ENCODE data around the gene CDC42BPA.
"Not testable (repeated sequence)": the region's sequence is repeated elsewhere in the genome, so short reads cannot be mapped to it uniquely, and the experiment has no call there.

The CDC42BPA gene

GRCh38 chr1:227260433-227260832 is 57.9 kb downstream of the CDC42BPA start:
- DNase-seq, result no peak

GRCh38 chr1:227257964-227258363 is 60.3 kb downstream of the CDC42BPA start:
- DNase-seq, result no peak

GRCh38 chr1:227255086-227255732 is 63.1 kb downstream of the CDC42BPA start:
- no peak for DNase-seq

DNA sequence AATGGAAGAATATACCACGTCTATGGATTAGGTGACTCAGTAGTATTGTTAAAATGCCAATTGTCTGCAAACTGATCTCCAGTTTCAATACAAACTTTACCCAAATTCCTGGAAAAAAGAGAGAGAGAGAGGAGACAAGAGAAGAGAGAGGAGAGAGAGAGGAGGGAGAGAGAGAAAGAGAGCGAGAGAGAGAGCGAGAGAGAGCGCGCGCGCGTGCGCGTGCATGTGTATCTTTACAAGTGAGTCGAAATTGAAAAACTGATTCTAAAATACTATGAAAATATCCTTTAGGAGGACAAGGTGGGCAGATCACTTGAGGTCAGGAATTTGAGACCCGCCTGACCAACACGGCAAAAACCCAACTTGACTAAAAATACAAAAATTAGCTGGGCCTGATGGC is 65.2 kb downstream of the CDC42BPA start:
- no peak for DNase-seq

DNA sequence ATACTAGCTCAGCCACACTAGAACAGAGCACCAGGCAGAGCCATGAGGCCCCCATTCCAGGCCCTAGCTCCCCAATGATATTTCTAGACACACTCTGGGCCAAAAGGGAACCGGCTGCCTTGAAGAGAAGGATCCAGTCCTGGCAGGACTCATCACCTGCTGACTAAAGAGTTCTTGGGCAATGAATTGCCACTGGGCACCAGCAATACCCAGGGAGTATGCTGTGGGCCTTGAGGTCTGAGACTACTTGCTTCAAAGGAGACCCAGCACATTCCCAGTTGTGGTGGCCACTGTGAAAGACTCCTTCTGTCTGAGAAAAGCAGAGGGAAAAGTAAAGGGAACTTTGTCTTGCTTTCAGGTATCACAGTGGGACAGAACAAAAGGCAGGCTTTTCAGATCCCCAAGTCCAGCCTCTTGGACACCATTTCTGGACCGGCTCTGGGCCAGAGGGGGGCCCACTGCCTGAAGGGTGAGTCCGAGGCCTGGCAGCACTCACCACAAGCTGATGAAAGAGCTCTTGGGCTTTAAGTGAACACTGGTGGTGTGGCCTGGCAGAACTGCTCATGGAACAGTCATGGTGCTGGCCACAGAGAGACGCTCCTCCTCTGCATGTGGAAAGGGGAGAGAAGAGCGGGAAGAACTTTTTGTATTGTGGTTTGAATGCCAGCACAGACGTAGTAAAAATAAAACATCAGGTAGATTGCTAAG is 72.5 kb downstream of the CDC42BPA start:
- no peak for DNase-seq

DNA sequence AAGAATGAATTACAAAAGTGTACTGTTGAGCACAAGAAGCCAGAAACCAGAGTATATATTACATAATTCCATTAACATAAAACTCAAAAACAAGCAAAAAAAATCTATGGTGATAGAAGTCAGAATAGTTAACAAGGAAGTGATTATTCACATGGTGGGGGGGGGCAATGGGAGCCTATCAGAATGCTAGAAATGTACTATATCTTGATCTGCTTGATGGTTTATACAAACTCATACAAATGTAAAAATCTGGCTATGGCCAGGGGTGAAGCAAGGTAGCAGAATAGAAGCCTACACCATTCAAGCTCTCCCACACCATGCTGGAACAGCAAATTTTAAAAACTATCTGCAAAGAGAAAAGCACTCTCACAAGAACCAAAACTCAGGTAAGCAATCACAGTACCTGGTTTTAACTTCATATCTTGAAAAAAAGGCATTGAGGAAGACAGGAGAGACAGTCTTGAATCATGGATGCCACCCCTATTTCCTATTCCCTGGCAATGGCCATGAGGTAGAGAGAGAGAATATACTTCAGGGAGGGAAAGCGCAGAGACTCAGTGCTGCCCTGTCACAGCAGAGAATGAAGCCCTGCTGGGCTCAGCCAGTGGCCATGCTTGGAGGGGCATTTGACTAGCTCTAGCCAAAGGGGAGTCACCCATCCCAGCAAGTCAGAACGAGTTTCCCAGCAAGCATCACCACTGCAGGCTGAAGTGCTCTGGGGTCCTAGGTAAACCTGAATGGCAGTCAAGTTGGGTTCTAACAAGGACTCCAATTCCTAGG is 73.8 kb downstream of the CDC42BPA start:
- no peak for DNase-seq

DNA sequence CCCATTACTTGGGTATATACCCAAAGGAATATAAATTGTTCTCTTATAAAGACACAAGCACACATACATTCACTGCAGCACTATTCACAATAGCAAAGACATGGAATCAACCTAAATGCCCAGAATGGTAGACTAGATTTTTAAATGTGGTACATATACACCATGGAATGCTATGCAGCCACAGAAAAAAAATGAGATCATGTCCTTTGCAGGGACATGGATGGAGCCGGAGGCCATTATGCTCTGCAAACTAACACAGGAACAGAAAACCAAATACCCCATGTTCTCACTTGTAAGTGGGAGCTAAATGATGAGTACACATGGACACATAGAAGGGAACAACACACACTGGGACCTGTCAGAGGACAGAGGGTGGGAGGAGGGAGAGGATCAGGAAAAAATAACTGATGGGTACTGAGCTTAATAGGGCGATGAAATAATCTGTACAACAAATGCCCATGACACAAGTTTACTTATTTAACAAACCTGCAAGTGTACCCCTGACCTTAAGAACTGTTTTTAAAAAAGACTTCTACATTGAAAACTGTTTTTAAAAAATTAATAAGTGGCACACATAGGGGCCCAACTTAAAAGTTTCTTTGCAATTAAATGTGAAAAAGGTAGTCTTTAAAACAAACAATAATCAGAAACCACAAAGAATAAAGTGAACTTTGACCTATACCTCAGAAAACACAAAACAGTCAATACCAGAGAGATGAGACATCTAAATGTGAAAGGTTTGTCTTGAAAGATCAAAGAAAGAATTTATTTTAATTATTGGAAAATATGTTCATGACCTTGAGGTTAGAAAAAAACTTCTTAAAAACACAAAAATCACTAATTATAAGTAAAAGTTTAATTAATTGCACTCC is 75.2 kb downstream of the CDC42BPA start:
- peak; percentile 30 for DNase-seq

DNA sequence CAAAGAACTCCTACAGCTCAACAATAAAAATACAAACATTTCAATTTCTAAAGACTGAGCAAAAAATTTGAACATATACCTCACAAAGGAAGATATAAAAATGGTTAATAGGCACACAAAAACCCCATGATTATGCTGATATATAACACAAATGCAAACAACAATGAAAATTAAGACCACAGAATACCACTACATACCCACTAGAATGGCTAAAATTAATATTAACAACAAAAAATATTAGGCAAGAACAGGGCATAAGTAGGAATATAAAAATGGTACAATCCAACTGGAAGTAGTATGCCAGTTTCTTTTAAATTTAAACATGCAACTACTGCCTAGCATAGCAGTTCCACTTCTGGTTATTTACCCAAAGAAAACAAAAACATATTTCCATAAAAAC is 77.3 kb downstream of the CDC42BPA start:
- DNase-seq, result no peak

DNA sequence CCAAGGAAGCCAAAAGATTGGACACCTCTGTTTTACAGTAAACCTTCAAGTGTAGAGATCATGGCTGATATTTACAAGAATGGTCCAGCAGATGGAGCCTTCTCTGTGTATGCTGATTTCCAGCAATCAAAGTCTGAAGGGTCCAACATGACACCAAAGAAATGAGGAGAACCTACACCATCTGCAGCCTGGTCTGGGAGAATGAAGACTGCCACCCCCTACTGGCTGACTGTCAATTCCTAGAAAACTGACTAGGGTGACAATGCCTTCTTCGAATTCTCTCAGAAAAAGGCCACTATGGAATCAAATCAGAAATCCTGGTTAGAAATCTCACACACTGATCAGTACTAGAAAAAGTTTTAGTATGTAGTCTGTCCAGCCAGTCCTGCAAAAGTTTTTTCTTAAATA is 83.3 kb downstream of the CDC42BPA start:
- peak; percentile 77 for DNase-seq

- not testable (repeated sequence) for DNase-seq
These were observed 87.2 kb downstream of the CDC42BPA start for GRCh38 chr1:227231128-227231527.

DNA sequence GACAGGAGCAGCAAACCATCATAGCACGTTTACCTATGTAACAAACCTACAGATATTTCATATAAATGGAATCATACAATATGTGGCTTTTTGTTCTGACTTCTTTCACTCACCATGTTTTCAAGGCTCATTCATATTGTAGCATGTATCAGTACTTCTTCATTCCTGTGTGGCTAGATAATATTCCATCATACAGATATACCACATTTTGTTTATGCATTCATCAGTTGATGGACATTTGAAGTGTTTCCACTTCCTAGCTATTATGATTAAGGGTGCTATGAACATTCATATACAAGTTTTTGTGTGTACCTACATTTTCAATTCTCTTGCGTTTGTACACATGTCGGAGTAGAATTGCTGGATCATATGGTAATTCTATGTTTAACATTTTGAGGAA is 90.1 kb downstream of the CDC42BPA start:
- no peak for DNase-seq

GRCh38 chr1:227227761-227228160 is 90.5 kb downstream of the CDC42BPA start:
- DNase-seq, result no peak

- DNase-seq, result peak; percentile 91
These were observed 92.5 kb downstream of the CDC42BPA start for GRCh38 chr1:227225715-227226346.

DNA sequence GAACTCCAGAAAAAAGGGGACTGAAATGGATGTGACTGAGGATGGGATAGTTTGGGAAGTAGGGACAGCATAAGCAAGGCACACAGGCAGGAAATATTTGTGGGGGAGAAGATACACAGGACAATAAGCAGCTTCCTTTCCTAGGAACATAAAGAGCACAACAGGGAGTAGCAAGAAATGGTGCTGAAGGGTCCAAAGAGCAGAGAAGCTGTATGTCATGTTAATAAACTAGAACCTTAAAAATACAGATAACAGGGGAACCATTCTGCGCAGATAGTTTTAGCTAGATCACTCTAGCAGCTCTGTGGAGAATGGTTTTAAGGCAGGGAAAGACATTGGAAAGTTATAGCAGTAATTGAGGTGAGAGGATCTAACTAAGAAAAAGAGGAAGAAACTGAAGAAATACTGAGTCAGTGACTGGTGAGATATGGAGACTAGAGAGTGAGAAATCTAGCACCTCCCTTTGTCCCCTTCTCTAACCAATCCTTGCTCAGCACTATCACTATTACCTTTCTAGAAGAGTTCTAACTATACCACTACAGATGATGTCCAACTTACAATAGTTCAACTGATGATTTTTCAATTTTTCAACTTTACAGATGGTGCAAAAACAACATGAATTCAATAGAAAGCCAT is 95.0 kb downstream of the CDC42BPA start:
- no peak for DNase-seq

- no peak for DNase-seq
These were observed 98.5 kb downstream of the CDC42BPA start for GRCh38 chr1:227219715-227220292.

GRCh38 chr1:227218870-227219573 is 99.3 kb downstream of the CDC42BPA start:
- DNase-seq, result no peak

DNA sequence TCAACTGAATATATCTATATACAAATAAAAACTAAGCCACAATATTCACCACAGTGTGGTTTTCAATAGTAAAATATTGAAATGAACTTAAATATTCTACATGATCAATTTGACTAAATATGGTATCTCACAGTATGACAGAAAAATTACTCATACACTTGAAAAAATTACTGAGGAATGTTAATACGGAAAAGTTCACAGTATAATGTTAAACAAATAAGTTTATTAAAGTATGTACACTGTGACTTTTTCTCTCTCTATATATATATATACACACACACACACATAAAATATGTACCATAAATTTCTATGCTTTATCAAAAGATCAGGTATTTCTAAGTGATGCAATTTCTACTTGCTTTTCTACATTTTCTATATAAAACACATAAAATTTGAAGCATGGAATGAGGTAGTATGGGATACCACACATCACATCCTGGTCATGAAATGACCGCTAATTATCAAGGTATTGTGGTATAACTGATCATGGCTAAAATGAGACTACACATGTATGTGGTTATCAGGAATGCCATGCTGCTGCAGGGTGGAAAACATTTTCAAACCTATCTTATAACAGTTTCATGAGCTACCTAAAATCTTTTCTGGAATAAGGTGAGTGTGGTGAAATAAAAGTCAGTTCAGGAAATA is 102.3 kb downstream of the CDC42BPA start:
- peak; percentile 40 for DNase-seq

DNA sequence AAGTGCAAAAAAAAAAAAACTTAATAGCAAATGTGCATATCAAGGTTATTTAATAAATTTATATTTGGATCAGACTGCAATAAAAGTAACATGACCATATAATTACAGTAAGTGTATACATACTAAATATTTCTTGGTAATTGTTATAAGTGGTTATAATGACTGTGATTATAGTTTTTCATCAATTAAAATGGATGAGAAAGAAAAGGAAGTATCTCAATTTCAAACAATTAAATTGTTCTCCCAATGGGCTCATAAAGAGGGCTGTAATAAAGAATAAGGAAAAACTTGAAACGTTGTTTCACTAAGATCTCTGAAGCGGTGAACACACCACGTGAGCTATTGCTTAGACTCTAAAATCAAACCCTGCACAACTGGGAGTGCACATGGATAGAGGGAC is 104.1 kb downstream of the CDC42BPA start:
- DNase-seq, result no peak

DNA sequence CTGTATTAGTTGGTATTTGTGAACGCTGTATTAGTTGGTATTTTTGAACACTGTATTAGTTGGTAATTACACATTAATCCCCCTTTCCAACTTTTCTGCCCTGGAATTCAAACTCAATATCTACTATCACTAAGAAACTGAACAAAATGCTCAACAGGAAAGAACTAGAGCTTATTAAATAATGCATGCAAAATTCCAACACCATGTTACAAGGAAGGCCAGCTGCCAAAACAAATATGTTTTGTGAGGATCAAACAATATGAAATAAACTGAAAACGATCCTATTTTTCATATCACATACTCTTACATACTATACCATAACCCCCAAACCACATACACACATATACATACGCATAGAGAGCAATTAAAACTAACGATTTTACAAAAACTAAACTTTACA is 104.9 kb downstream of the CDC42BPA start:
- DNase-seq, result no peak

GRCh38 chr1:227212164-227212563 is 106.1 kb downstream of the CDC42BPA start:
- no peak for DNase-seq

Data from fibroblast of skin of back (primary cell).